HCT116 (cell line): ENCODE data around the gene NPM3. TPM values are rescaled to one million over a fixed set of nuclear protein-coding genes. Genes with fewer than 3 reads are reported as not detected.

Experiments
- ATAC-seq: fragments of 200-7000 bp; cut with Tn5 transposase; 2 replicates; pipeline ENCODE4 v1.9.1; 2020; ENCODE audit warnings: mild to moderate bottlenecking, moderate library complexity
- BruUV-seq: library from RNA; stranded (reverse); fragments of 400-500 nt; replicated peaks from 2 replicates; lab custom pipeline; 2021; lab: Mats Ljungman, UMichigan
- CTCF ChIA-PET: fragments of 300-600 bp; sonication (Branson Sonifier 250); formaldehyde crosslinking; loops from one replicate; lab custom pipeline; 2021; ENCODE audit warnings: antibody characterized with exemption; lab: Charles Lee
- POLR2A ChIA-PET: fragments of 300-600, 350-600 bp; sonication (Branson Sonifier 250); formaldehyde crosslinking; loops from one replicate; lab custom pipeline; 2021; ENCODE audit warnings: antibody characterized with exemption; lab: Charles Lee
- RAD21 ChIA-PET, 2 experiments: fragments of 300-600 bp; sonication (Branson Sonifier 250); formaldehyde crosslinking; loops; one replicate each; lab custom pipeline; 2023; ENCODE audit warnings: low total read pairs in 2 of 2; ENCODE audit not compliant: uncharacterized antibody in 2 of 2, unreplicated experiment in 2 of 2, low non-redundant PET in 1 of 2; lab: Charles Lee
- DNase-seq: peaks from one replicate; pipeline ENCODE4 v3.0.0-alpha.2; 2010; ENCODE audit warnings: low read depth, low spot score
- H2AFZ ChIP-seq: fragments of 200-600 bp; shearing (Covaris generic), sonication (generic); 2 replicates; pipeline ENCODE4 v1.6.1; 2017; ENCODE audit warnings: low read depth, mixed run types, mixed read lengths, antibody characterized with exemption, low read length; ENCODE audit not compliant: poor library complexity, severe bottlenecking
- H3K27ac ChIP-seq: 2 replicates; pipeline ENCODE4 v1.5.1; 2012; ENCODE audit warnings: low read depth, low read length
- H3K27me3 ChIP-seq: fragments of 200-600 bp; sonication (generic); 2 replicates; pipeline ENCODE4 v1.6.1; 2016; ENCODE audit warnings: mixed run types, low read length, mixed read lengths; ENCODE audit not compliant: insufficient read depth
- H3K36me3 ChIP-seq, 2 experiments: fragments of 200-500 bp in 1 of 2; fragments of 200-600 bp in 1 of 2; sonication (Bioruptor generic) in 1 of 2; sonication (generic) in 1 of 2; 2 replicates each; pipeline versions ENCODE4 v1.5.1 to v1.6.1; 2014 to 2016; ENCODE audit warnings: low read length in 2 of 2, inconsistent platforms in 1 of 2, mixed read lengths in 1 of 2, mixed run types in 1 of 2; ENCODE audit not compliant: insufficient read depth in 2 of 2, control insufficient read depth in 1 of 2
- H3K4me1 ChIP-seq, 2 experiments: fragments of 200-600 bp in 1 of 2; sonication (generic) in 1 of 2; 2 replicates each; pipeline versions ENCODE4 v1.5.1 to v1.6.1; 2012 to 2017; ENCODE audit warnings: low read length in 2 of 2, inconsistent platforms in 1 of 2, mild to moderate bottlenecking in 1 of 2, mixed read lengths in 1 of 2, mixed run types in 1 of 2, moderate library complexity in 1 of 2; ENCODE audit not compliant: insufficient read depth in 2 of 2, control insufficient read depth in 1 of 2
- H3K4me2 ChIP-seq: fragments of 200-600 bp; sonication (generic); 2 replicates; pipeline ENCODE4 v1.6.1; 2017; ENCODE audit warnings: mixed run types, low read length, mixed read lengths
- H3K4me3 ChIP-seq, 2 experiments: fragments of 200-600 bp in 1 of 2; sonication (generic) in 1 of 2; replicated peaks in 1 of 2; 2 replicates each; pipeline ENCODE4 v1.5.1; 2011 to 2016; ENCODE audit warnings: low read length in 2 of 2, control low read depth in 1 of 2, low read depth in 1 of 2, mild to moderate bottlenecking in 1 of 2, mixed read lengths in 1 of 2, mixed run types in 1 of 2
- H3K79me2 ChIP-seq: fragments of 200-600 bp; sonication (generic); 2 replicates; pipeline ENCODE4 v1.6.1; 2017; ENCODE audit warnings: mild to moderate bottlenecking, mixed run types, low read length, moderate library complexity, mixed read lengths; ENCODE audit not compliant: insufficient read depth
- H3K9ac ChIP-seq: fragments of 200-600 bp; sonication (generic); 2 replicates; pipeline ENCODE4 v1.6.1; 2016; ENCODE audit warnings: low read length, mixed read lengths
- H3K9me2 ChIP-seq: fragments of 200-600 bp; sonication (generic), shearing (Covaris generic); 2 replicates; pipeline ENCODE4 v1.6.1; 2017; ENCODE audit warnings: mixed run types, mild to moderate bottlenecking, moderate library complexity; ENCODE audit not compliant: insufficient read depth
- H3K9me3 ChIP-seq, 2 experiments: fragments of 200-500 bp in 1 of 2; fragments of 200-600 bp in 1 of 2; sonication (Bioruptor generic) in 1 of 2; sonication (generic) in 1 of 2; 2 replicates each; pipeline ENCODE4 v1.6.1; 2014 to 2017; ENCODE audit warnings: low read length in 2 of 2, mixed read lengths in 2 of 2, inconsistent platforms in 1 of 2, low read depth in 1 of 2, mild to moderate bottlenecking in 1 of 2, mixed run types in 1 of 2, moderate library complexity in 1 of 2; ENCODE audit not compliant: control insufficient read depth in 1 of 2, insufficient read depth in 1 of 2
- H4K20me1 ChIP-seq: fragments of 200-600 bp; sonication (generic), shearing (Covaris generic); 2 replicates; pipeline ENCODE4 v1.6.1; 2017; ENCODE audit warnings: mixed run types, mild to moderate bottlenecking, moderate library complexity; ENCODE audit not compliant: insufficient read depth
- CBX3 ChIP-seq: IDR thresholded peaks from 2 replicates; pipeline ENCODE4 v1.6.1; 2012; ENCODE audit warnings: low read depth
- CEBPB ChIP-seq: IDR thresholded peaks from 2 replicates; pipeline ENCODE4 v1.6.1; 2012; ENCODE audit warnings: low read depth
- EGR1 ChIP-seq: IDR thresholded peaks from 2 replicates; pipeline ENCODE4 v1.6.1; 2012; ENCODE audit warnings: low read depth
- ELF1 ChIP-seq: IDR thresholded peaks from 2 replicates; pipeline ENCODE4 v1.6.1; 2012; ENCODE audit warnings: low read depth, borderline replicate concordance
- EZH2 ChIP-seq: fragments of 200-600 bp; sonication (generic); IDR thresholded peaks from 2 replicates; pipeline ENCODE4 v1.6.1; 2017; ENCODE audit warnings: antibody characterized with exemption, mixed run types
- EZH2phosphoT487 ChIP-seq: fragments of 200-600 bp; IDR thresholded peaks from 2 replicates; pipeline ENCODE4 v1.6.1; 2018; ENCODE audit warnings: antibody characterized with exemption, borderline replicate concordance
- FOSL1 ChIP-seq: IDR thresholded peaks from 2 replicates; pipeline ENCODE4 v1.6.1; 2012; ENCODE audit warnings: low read depth
- JUND ChIP-seq: IDR thresholded peaks from 2 replicates; pipeline ENCODE4 v1.6.1; 2012
- POLR2A ChIP-seq: IDR thresholded peaks from 2 replicates; pipeline ENCODE4 v1.7.0; 2011; ENCODE audit warnings: borderline replicate concordance; ENCODE audit not compliant: insufficient read depth, insufficient read length; ENCODE audit errors: extremely low read depth
- RAD21 ChIP-seq: IDR thresholded peaks from 2 replicates; pipeline ENCODE4 v1.6.1; 2012; ENCODE audit warnings: low read depth, mild to moderate bottlenecking
- SP1 ChIP-seq: IDR thresholded peaks from 2 replicates; pipeline ENCODE4 v1.6.1; 2012; ENCODE audit warnings: low read depth
- SRF ChIP-seq: IDR thresholded peaks from 2 replicates; pipeline ENCODE4 v1.6.1; 2012; ENCODE audit warnings: low read depth
- TCF7L2 ChIP-seq: IDR thresholded peaks from 2 replicates; pipeline ENCODE4 v1.7.0; 2011; ENCODE audit warnings: borderline replicate concordance, inconsistent platforms; ENCODE audit not compliant: insufficient read depth, insufficient read length; ENCODE audit errors: extremely low read depth
- ZFX ChIP-seq: fragments of 450-650 bp; IDR thresholded peaks from 2 replicates; pipeline ENCODE4 v1.6.1; 2017
- intact Hi-C: fragments of 100-400 bp; cut with micrococcal nuclease; formaldehyde crosslinking; loops from 2 replicates; pipeline ENCODE4 v1.10.0; 2022
- total RNA-seq: library from RNA; stranded (reverse); gene quantifications from one replicate; pipeline ENCODE4 v1.2.1, GENCODE V29; 2021; ENCODE audit not compliant: unreplicated experiment
- TF ChIP-seq, protein P1 (sequence below): IDR thresholded peaks from 2 replicates; pipeline ENCODE4 v1.6.1; 2012
- TF ChIP-seq, protein P2 (sequence below): IDR thresholded peaks from 2 replicates; pipeline ENCODE4 v1.6.1; 2012
- TF ChIP-seq, protein P3 (sequence below): IDR thresholded peaks from 2 replicates; pipeline ENCODE4 v1.6.1; 2011; ENCODE audit warnings: mild to moderate bottlenecking, low read length, moderate library complexity; ENCODE audit not compliant: insufficient replicate concordance; ENCODE audit errors: extremely low read depth
- TF ChIP-seq, protein P4 (sequence below): IDR thresholded peaks from 2 replicates; pipeline ENCODE4 v1.6.1; 2012; ENCODE audit warnings: low read depth

Gene NPM3
- total RNA-seq, 1 experiment from 2014 or later, result 267 TPM

DNA sequence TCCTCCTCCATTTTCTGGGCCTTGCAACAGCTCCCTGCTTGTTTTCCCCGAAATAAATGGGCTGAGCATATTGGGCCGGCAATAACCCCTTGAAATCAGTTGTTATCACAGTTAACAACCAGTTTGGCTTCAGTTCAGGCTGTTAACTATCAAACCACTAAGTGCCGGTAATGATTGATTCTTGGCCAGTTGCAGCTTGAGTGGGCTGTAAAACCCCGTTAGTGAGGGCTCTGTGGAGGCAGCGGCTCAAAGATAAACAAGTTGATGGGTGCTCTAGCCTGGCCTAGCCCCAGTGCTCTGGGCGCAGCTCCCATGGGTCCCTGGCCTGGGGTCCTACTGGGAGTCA is 15.7 kb downstream of the NPM3 start:
- Histone ChIP-seq H3K36me3 (no peaks in the 10 kb centered on the region), H4K20me1 (no peaks in the 10 kb centered on the region), H3K4me2 (no peak overlapping the region), H3K4me1 (no peaks in the 10 kb centered on the region), H3K9me3 (no peaks in the 10 kb centered on the region), H3K79me2 (no peaks in the 10 kb centered on the region), H3K27ac (no peak overlapping the region), H2AFZ (no peak overlapping the region), H3K4me3 (no peak overlapping the region), H3K9me2 (no peaks in the 10 kb centered on the region), H3K27me3 (peaks cover 11% of the 10 kb centered on the region; the same call in 1 of the 2 replicates), H3K9ac (no peak overlapping the region)
- DNase-seq (no peak), ATAC-seq (no peak)
- CTCF ChIA-PET, result interaction anchor here (1.1 to 2.2 kb wide), 2 partner anchors 13 to 165 kb away, joined by 4 to 9 read pairs; no protein-coding TSS in a partner anchor
- BruUV-seq, result no TSS peak
- POLR2A ChIA-PET, result no interaction called here
- TF ChIP-seq, protein P1, sequence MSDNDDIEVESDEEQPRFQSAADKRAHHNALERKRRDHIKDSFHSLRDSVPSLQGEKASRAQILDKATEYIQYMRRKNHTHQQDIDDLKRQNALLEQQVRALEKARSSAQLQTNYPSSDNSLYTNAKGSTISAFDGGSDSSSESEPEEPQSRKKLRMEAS, result no peak
- TF ChIP-seq FOSL1 (no peak), EZH2phosphoT487 (no peak), TCF7L2 (no peak), CEBPB (no peak), SP1 (no peak), SRF (no peak), ZFX (no peak), EGR1 (no peak), POLR2A (no peak), ELF1 (no peak), JUND (no peak), EZH2 (no peak), RAD21 (no peak), CBX3 (no peak)
- TF ChIP-seq, protein P2, sequence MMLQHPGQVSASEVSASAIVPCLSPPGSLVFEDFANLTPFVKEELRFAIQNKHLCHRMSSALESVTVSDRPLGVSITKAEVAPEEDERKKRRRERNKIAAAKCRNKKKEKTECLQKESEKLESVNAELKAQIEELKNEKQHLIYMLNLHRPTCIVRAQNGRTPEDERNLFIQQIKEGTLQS, result no peak
- TF ChIP-seq, protein P3, sequence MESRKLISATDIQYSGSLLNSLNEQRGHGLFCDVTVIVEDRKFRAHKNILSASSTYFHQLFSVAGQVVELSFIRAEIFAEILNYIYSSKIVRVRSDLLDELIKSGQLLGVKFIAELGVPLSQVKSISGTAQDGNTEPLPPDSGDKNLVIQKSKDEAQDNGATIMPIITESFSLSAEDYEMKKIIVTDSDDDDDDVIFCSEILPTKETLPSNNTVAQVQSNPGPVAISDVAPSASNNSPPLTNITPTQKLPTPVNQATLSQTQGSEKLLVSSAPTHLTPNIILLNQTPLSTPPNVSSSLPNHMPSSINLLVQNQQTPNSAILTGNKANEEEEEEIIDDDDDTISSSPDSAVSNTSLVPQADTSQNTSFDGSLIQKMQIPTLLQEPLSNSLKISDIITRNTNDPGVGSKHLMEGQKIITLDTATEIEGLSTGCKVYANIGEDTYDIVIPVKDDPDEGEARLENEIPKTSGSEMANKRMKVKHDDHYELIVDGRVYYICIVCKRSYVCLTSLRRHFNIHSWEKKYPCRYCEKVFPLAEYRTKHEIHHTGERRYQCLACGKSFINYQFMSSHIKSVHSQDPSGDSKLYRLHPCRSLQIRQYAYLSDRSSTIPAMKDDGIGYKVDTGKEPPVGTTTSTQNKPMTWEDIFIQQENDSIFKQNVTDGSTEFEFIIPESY, result no peak
- TF ChIP-seq, protein P4, sequence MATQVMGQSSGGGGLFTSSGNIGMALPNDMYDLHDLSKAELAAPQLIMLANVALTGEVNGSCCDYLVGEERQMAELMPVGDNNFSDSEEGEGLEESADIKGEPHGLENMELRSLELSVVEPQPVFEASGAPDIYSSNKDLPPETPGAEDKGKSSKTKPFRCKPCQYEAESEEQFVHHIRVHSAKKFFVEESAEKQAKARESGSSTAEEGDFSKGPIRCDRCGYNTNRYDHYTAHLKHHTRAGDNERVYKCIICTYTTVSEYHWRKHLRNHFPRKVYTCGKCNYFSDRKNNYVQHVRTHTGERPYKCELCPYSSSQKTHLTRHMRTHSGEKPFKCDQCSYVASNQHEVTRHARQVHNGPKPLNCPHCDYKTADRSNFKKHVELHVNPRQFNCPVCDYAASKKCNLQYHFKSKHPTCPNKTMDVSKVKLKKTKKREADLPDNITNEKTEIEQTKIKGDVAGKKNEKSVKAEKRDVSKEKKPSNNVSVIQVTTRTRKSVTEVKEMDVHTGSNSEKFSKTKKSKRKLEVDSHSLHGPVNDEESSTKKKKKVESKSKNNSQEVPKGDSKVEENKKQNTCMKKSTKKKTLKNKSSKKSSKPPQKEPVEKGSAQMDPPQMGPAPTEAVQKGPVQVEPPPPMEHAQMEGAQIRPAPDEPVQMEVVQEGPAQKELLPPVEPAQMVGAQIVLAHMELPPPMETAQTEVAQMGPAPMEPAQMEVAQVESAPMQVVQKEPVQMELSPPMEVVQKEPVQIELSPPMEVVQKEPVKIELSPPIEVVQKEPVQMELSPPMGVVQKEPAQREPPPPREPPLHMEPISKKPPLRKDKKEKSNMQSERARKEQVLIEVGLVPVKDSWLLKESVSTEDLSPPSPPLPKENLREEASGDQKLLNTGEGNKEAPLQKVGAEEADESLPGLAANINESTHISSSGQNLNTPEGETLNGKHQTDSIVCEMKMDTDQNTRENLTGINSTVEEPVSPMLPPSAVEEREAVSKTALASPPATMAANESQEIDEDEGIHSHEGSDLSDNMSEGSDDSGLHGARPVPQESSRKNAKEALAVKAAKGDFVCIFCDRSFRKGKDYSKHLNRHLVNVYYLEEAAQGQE, result no peak
- intact Hi-C loops, result no loop called here
- RAD21 ChIA-PET, result no interaction called here
